ENCODE data around the gene SPATC1L.
"Not testable (repeated sequence)": the region's sequence is repeated elsewhere in the genome, so short reads cannot be mapped to it uniquely, and the experiment has no call there.

The SPATC1L gene

DNA sequence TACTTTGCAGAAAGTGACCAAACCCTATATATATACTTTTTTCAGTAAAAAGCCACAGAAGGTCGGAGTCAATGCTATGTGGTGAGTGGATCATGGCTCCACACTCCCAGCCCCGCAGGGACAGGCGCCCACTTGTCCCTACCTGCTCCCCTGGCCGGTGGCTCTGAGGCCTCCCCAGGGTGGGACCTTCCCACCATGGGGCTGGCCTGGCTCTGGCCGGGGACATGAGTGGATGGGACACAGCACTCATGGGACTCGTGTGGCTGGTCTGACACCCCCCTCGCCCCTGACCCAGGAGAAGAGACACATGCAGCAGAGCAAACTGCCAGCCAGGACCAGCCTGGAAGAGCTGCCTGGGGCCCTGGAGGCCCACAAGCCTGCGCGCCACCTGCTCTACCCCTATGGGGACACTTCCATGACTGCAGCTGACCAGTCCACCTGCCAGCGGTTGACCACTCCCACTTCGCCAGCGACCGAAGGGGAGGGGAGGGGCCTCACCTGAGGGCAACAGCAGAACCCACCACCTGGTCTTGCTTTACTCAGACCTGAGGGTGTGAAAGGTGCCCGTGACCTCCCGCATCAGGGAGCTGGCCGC, 2.2 kb downstream of the SPATC1L start:
- DNase-seq = no peak

DNA sequence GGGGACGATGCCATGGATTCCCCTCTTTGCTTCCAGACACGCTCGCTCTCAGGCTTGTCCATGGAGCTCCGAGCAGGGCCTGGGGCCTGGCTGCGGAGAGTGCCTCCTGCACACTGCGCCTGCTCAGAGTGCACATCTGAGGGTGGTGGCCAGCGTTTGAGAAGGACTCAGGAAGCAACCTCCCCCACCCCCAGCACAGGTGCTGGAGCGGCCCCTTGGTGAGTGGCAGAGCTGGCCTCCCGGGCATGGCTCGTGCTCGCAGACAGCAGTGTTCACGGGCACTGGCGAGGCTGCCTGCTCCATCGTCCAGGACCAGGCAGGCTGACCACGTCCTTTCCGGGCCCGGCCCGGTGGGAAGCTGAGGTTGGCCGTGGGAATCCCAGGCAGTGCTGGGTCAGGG, 2.8 kb downstream of the SPATC1L start:
- no peak for DNase-seq

DNA sequence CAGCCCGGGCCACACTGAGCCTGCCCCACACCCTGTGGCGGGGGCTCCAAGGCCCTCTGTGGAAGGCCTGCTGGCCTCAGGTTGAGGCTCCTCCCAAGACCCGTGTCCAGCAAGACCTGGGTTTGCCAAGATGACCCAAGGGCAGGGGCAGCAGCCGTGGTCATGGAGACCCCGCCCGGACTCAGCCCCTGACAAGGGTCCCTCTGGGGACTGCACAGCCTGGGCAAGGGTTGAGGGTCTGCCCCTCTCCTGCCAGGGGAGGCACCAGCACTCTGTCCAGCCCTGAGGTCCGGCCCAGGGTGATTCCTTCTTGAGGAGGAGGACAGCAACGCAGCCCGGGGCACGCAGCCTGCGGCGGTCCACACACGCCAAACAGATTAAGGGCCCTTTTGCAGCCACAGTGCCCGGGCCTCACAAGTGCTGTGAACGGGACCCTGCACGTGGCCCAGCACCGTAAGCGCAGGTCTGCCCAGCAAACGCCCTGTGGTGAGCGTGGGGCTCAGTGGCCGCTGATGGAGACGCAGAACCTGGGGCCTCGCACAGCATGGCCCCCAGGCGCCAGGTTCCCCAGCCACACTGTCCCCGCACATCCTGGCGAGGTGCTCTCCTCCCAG, 3.4 kb downstream of the SPATC1L start:
- no peak for DNase-seq

- DNase-seq = no peak
Measured at GRCh38 chr21:46180079-46180722, 4.1 kb downstream of the SPATC1L start.

GRCh38 chr21:46179708-46180078, 4.6 kb downstream of the SPATC1L start:
- DNase-seq = no peak

- DNase-seq = no peak
Measured at GRCh38 chr21:46178961-46179360, 5.3 kb downstream of the SPATC1L start.

DNA sequence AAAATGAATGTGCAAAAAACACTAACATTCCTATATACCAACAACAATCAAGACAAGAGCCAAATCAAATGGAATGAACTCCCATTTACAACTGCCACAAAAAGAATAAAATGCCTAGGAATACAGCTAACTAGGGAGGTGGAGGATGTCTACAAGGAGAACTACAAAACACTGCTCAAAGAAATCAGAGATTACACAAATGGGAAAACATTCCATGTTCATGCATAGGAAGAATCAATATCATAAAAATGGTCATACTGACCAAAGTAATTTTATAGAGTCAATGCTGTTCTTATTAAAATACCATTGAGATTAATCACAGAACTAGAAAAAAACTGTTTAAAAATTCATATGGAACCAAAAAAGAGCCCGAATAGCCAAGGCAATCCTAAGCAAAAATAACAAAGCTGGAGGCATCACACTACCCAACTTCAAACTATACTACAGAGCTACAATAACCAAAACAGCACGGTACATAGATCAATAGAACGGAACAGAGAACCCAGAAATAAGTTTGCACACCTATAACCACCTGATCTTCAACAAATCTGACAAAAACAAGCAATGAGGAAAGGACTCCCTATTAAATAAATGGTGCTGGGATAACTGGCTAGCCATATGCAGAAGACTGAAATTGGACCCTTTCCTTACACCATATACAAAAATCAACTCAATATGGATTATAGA, 7.7 kb downstream of the SPATC1L start:
- DNase-seq = not testable (repeated sequence)

- no peak for DNase-seq
Measured at GRCh38 chr21:46173573-46173972, 10.7 kb downstream of the SPATC1L start.

- no peak for DNase-seq
Measured at GRCh38 chr21:46172863-46173528, 11.3 kb downstream of the SPATC1L start.

GRCh38 chr21:46171996-46172862, 12.0 kb downstream of the SPATC1L start:
- DNase-seq = no peak

- no peak for DNase-seq
Measured at GRCh38 chr21:46171585-46171984, 12.7 kb downstream of the SPATC1L start.

DNA sequence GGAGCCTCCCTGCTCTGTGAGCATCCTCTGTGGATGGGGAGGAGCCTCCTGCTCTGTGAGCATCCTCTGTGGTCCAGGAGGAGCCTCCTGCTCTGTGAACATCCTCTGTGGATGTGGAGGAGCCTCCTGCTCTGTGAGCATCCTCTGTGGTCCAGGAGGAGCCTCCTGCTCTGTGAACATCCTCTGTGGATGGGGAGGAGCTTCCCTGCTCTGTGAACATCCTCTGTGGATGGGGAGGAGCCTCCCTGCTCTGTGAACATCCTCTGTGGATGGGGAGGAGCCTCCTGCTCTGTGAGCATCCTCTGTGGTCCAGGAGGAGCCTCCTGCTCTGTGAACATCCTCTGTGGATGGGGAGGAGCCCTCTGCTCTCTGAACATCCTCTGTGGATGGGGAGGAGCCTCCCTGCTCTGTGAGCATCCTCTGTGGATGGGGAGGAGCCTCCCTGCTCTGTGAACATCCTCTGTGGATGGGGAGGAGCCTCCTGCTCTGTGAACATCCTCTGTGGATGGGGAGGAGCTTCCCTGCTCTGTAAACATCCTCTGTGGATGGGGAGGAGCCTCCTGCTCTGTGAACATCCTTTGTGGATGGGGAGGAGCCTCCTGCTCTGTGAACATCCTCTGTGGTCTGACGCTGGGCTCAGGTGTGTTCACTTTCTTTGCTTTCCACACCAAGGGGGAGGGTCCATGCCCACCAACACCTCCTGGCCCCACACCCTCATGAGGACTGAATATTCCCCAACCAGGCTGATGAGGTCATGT, 13.6 kb downstream of the SPATC1L start:
- not testable (repeated sequence) for DNase-seq

- DNase-seq = no peak
Measured at GRCh38 chr21:46168659-46169386, 15.4 kb downstream of the SPATC1L start.

GRCh38 chr21:46168238-46168637, 16.0 kb downstream of the SPATC1L start:
- no peak for DNase-seq

DNA sequence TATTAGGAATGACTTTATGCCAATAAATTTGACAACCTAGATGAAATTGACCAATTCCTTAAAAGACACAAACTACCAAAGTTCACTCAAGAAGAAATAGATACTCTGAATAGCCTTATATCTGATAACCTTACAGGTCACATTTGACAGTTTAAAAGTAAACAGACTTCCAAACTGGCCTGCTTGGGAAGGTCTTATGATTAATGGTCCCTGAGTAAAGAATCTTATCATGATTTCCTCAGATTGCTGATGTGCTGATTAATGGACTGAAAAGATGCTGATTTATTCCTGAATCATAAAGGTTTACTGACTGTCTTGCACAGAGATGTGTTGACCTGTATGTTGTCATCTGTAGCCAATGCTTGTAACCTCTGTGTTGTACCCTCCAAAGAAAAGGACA, 19.2 kb downstream of the SPATC1L start:
- DNase-seq = no peak

DNA sequence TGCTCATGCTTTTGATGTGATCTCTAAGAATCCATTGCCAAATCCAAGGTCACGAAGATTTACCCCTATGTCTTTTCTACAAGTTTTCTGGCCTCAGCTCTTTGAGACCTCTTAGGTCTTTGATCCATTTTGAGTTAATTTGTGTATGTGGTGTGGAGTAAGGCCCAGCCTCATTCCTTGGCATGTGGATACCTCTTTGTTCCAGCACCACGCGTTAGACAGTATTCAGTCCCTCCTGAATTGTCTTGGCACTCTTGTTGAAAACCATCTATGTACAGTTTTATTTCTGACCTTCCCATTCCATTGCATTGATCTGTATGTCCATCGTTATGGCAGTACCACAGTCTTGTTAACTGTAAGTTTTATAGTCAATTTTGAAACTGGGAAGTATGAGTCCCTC, 20.9 kb downstream of the SPATC1L start:
- DNase-seq = no peak

- DNase-seq = no peak
Measured at GRCh38 chr21:46161633-46162592, 22.3 kb downstream of the SPATC1L start.

DNA sequence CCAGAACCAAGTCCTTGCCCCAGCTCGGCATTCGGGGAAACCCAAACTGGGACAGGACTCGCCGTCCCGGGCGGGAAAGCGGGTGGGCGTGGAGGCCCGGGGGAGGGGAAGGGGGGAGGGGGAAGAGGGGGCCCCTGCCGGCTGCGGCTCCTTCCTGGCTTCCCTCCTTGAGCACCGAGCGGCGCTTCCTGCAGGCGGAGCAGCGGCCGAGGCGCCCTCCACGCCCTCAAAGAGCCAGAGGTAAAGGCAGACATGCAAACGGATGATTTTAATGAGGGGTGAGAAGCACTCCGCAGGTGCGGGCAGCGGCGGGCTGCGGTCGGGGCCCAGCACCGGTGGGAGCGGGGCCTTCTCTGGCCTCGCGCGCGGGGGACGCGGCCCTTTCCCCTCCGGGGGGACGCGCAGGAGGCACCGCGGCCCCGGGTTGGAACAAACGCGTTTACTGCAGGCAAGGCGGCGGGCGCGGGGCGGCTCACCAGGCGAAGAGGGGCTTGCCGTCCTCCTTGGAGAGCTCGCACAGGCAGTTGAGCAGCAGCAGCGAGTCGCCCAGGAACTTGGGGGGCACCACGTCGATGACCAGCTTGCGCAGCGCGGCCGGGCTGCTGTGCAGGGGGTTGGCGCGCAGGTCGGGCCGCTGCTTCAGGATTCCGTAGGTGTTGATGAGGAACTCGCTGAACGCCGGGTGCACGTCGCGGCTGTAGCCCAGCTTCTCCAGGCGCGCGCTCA, 23.2 kb downstream of the SPATC1L start:
- DNase-seq = no peak

DNA sequence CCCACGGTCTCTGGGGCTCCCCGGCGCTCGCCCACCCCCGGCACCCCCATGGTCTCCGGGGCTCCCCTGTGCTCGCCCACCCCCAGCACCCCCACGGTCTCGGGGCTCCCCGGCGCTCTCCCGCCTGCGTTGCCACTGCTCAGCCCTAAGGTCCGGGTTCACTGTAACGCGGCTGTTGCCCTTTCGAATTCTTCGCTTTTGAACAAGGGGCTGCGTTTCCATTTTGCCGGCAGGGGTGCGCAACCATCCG, 23.7 kb downstream of the SPATC1L start:
- DNase-seq = no peak
